ENCODE measurements around the gene DPP10. TPM values are rescaled to one million over a fixed set of nuclear protein-coding genes. Genes with fewer than 3 reads are reported as not detected.

Gene DPP10
- total and polyA plus RNA-seq, 10 of the 15 experiments (the other 5 are each of a cell fraction or from before 2014, with no cell fraction given) = not detected

DNA sequence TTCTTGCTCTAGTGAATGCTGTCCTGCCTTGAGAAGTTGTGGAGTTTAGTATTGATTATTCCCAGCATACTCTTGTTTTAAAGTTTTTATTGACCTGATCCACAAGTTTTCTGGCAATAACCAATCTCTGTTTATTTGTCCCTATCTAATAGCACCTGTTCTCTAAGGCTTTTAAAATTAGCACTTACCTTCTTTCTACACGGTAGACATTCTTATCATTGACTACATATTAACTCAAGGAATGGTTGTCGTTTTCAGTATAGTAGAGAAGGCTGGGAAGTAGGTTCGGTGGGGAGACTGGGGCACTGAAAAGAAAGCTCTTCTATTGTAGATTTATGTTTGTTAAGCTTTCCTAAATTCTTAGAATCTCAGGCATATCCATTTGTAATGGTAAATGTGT is 726.0 kb downstream of the DPP10 start:
- DNase-seq (ENCODE audit: low read depth, low spot score) (no peak), FAIRE-seq (no peak), ATAC-seq (no peak)
- Histone ChIP-seq H3K27me3 (replicated peaks in 1 of 2; ENCODE audit: control insufficient read depth in 2 of 2, insufficient read depth in 2 of 2, low read length in 1 of 2) (no peaks in the 10 kb centered on the region), H4K20me1 (ENCODE audit: control insufficient read depth, insufficient read depth) (no peaks in the 10 kb centered on the region), H3K79me2 (ENCODE audit: control insufficient read depth, insufficient read depth, low read length) (no peaks in the 10 kb centered on the region), H2AFZ (ENCODE audit: control insufficient read depth, low read depth, low read length) (no peak overlapping the region), H3K36me3 (ENCODE audit: control insufficient read depth in 2 of 2, insufficient read depth in 2 of 2, low read length in 1 of 2) (no peaks in the 10 kb centered on the region), H3K4me2 (ENCODE audit: control insufficient read depth, insufficient read depth) (no peak overlapping the region), H3K9ac (ENCODE audit: control insufficient read depth, insufficient read depth, low read length) (no peak overlapping the region), H3K9me3 (replicated peaks; ENCODE audit: control insufficient read depth, insufficient read depth, low read length) (no peaks in the 10 kb centered on the region), H3K4me1 (ENCODE audit: control insufficient read depth, insufficient read depth, low read length) (no peaks in the 10 kb centered on the region), H3K4me3 (no peak overlapping the region), H3K27ac (ENCODE audit: control insufficient read depth, insufficient read depth) (no peak overlapping the region)
- intact Hi-C loops (cut with micrococcal nuclease; ENCODE audit: unreplicated experiment) = loop anchor here (10.0 kb wide), 1 partner anchor 486 kb away; no protein-coding TSS in a partner anchor
- ChIA-PET CTCF (interaction anchor here (1.0 kb wide), 1 partner anchor 38 kb away, joined by 3 read pairs; no protein-coding TSS in a partner anchor), RAD21 (ENCODE audit: unreplicated experiment) (no interaction called here), POLR2A (no interaction called here), SMC1A (ENCODE audit: uncharacterized antibody, unreplicated experiment) (no interaction called here)
- 2% methylated on average over 3 of the region's 3 CpGs for WGBS (ENCODE audit: insufficient coverage, insufficient replicate concordance, low lambda C conversion rate, missing lambda C conversion rate)
- BruUV-seq (replicated peaks) = no TSS peak
- in situ Hi-C loops (cut with MboI) = no loop called here
- TF ChIP-seq NR2F1 (conservative IDR thresholded peaks at IDR 0.05) (no peak), SMAD5 (IDR thresholded peaks at IDR 0.05; ENCODE audit: low read depth) (no peak), ZNF217 (IDR thresholded peaks at IDR 0.05) (no peak), TCF7 (IDR thresholded peaks at IDR 0.05; ENCODE audit: borderline replicate concordance) (no peak), SMC3 (IDR thresholded peaks at IDR 0.05; ENCODE audit: borderline replicate concordance, low read length) (no peak), MYB (IDR thresholded peaks at IDR 0.05; ENCODE audit: borderline replicate concordance, low read depth, low read length) (no peak), SREBF1 (IDR thresholded peaks at IDR 0.05; ENCODE audit: low read length) (no peak), TCF3 (IDR thresholded peaks at IDR 0.05; ENCODE audit: borderline replicate concordance, insufficient read depth, low read depth, low read length) (no peak), NBN (IDR thresholded peaks at IDR 0.05) (no peak), TBL1XR1 (IDR thresholded peaks at IDR 0.05; ENCODE audit: low read depth, low read length) (no peak)
- TF ChIP-seq, protein P1, sequence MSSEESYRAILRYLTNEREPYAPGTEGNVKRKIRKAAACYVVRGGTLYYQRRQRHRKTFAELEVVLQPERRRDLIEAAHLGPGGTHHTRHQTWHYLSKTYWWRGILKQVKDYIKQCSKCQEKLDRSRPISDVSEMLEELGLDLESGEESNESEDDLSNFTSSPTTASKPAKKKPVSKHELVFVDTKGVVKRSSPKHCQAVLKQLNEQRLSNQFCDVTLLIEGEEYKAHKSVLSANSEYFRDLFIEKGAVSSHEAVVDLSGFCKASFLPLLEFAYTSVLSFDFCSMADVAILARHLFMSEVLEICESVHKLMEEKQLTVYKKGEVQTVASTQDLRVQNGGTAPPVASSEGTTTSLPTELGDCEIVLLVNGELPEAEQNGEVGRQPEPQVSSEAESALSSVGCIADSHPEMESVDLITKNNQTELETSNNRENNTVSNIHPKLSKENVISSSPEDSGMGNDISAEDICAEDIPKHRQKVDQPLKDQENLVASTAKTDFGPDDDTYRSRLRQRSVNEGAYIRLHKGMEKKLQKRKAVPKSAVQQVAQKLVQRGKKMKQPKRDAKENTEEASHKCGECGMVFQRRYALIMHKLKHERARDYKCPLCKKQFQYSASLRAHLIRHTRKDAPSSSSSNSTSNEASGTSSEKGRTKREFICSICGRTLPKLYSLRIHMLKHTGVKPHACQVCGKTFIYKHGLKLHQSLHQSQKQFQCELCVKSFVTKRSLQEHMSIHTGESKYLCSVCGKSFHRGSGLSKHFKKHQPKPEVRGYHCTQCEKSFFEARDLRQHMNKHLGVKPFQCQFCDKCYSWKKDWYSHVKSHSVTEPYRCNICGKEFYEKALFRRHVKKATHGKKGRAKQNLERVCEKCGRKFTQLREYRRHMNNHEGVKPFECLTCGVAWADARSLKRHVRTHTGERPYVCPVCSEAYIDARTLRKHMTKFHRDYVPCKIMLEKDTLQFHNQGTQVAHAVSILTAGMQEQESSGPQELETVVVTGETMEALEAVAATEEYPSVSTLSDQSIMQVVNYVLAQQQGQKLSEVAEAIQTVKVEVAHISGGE (CRISPR knock-in tag; IDR thresholded peaks at IDR 0.05) = no peak
- TF ChIP-seq, protein P2, sequence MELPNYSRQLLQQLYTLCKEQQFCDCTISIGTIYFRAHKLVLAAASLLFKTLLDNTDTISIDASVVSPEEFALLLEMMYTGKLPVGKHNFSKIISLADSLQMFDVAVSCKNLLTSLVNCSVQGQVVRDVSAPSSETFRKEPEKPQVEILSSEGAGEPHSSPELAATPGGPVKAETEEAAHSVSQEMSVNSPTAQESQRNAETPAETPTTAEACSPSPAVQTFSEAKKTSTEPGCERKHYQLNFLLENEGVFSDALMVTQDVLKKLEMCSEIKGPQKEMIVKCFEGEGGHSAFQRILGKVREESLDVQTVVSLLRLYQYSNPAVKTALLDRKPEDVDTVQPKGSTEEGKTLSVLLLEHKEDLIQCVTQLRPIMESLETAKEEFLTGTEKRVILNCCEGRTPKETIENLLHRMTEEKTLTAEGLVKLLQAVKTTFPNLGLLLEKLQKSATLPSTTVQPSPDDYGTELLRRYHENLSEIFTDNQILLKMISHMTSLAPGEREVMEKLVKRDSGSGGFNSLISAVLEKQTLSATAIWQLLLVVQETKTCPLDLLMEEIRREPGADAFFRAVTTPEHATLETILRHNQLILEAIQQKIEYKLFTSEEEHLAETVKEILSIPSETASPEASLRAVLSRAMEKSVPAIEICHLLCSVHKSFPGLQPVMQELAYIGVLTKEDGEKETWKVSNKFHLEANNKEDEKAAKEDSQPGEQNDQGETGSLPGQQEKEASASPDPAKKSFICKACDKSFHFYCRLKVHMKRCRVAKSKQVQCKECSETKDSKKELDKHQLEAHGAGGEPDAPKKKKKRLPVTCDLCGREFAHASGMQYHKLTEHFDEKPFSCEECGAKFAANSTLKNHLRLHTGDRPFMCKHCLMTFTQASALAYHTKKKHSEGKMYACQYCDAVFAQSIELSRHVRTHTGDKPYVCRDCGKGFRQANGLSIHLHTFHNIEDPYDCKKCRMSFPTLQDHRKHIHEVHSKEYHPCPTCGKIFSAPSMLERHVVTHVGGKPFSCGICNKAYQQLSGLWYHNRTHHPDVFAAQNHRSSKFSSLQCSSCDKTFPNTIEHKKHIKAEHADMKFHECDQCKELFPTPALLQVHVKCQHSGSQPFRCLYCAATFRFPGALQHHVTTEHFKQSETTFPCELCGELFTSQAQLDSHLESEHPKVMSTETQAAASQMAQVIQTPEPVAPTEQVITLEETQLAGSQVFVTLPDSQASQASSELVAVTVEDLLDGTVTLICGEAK (IDR thresholded peaks at IDR 0.05; ENCODE audit: borderline replicate concordance) = no peak
- TF ChIP-seq, protein P3, sequence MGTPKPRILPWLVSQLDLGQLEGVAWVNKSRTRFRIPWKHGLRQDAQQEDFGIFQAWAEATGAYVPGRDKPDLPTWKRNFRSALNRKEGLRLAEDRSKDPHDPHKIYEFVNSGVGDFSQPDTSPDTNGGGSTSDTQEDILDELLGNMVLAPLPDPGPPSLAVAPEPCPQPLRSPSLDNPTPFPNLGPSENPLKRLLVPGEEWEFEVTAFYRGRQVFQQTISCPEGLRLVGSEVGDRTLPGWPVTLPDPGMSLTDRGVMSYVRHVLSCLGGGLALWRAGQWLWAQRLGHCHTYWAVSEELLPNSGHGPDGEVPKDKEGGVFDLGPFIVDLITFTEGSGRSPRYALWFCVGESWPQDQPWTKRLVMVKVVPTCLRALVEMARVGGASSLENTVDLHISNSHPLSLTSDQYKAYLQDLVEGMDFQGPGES (IDR thresholded peaks at IDR 0.05) = no peak
- TF ChIP-seq, protein P4, sequence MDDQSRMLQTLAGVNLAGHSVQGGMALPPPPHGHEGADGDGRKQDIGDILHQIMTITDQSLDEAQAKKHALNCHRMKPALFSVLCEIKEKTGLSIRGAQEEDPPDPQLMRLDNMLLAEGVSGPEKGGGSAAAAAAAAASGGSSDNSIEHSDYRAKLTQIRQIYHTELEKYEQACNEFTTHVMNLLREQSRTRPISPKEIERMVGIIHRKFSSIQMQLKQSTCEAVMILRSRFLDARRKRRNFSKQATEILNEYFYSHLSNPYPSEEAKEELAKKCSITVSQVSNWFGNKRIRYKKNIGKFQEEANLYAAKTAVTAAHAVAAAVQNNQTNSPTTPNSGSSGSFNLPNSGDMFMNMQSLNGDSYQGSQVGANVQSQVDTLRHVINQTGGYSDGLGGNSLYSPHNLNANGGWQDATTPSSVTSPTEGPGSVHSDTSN (IDR thresholded peaks at IDR 0.05; ENCODE audit: insufficient replicate concordance, low read depth, low read length) = no peak

All from GM12878 (cell line).